Right lobe of liver (tissue), 6 donors: ENCODE data around the gene CCT4. TPM values are rescaled to one million over a fixed set of nuclear protein-coding genes. Genes with fewer than 3 reads are reported as not detected.

Experiments
- ATAC-seq, 4 donors: fragments of 200-7000 bp; cut with Tn5 transposase; one replicate each; pipeline ENCODE4 v1.9.1; 2020; ENCODE audit warnings: mild to moderate bottlenecking in 4 of 4, moderate library complexity in 4 of 4
- DNase-seq, 3 donors: peaks; one replicate each; pipeline ENCODE4 v3.0.0-alpha.2; 2020
- H3K27ac ChIP-seq, 3 donors: fragments of 200-600 bp; one replicate each; pipeline ENCODE4 v1.8.0; 2022
- H3K27me3 ChIP-seq, 2 donors: fragments of 200-600 bp; one replicate each; pipeline ENCODE4 v1.8.0; 2022
- H3K36me3 ChIP-seq, 4 donors: fragments of 200-600 bp; sonication (generic) in 1 of 4; one replicate each; pipeline versions ENCODE4 v1.5.1 to v1.8.0; 2017 to 2022; ENCODE audit warnings: control low read depth in 1 of 4
- H3K4me1 ChIP-seq, 4 donors: fragments of 200-600 bp; sonication (generic) in 1 of 4; one replicate each; pipeline versions ENCODE4 v1.5.1 to v1.8.0; 2017 to 2022; ENCODE audit warnings: control low read depth in 1 of 4
- H3K4me3 ChIP-seq, 3 donors: fragments of 200-600 bp; one replicate each; pipeline ENCODE4 v1.8.0; 2022
- H3K9me3 ChIP-seq, 4 donors: fragments of 200-600 bp; sonication (generic) in 1 of 4; one replicate each; pipeline versions ENCODE4 v1.5.1 to v1.8.0; 2017 to 2022; ENCODE audit warnings: control low read depth in 1 of 4
- POLR2A ChIP-seq: fragments of 450-650 bp; IDR thresholded peaks from one replicate; pipeline ENCODE4 v1.6.1; 2017; ENCODE audit warnings: antibody characterized with exemption, mild to moderate bottlenecking
- WGBS: methylation state at CpG from one replicate; pipeline ENCODE4 v1.1.6; 2018; ENCODE audit warnings: low coverage, low lambda C conversion rate; ENCODE audit not compliant: insufficient coverage; ENCODE audit errors: missing lambda C conversion rate; 5-methylcytosine and 5-hydroxymethylcytosine counted together
- intact Hi-C, 2 donors: fragments of 100-400 bp; cut with DNase I; formaldehyde crosslinking; loops; one replicate each; pipeline versions ENCODE4 v1.11.2 to v1.14.1; 2022
- total RNA-seq, 6 experiments: library from RNA; depleted of rRNA in 2 of 6; stranded (reverse); fragments of >200 nt in 2 of 6; fragmentation: NEBNext Ultra II Directional in 3 of 6; extraction: Animal tissue kit (Norgen Biotek cat#: 25700) in 3 of 6; gene quantifications; one replicate each; pipeline versions ENCODE4 v1.1.0 to v1.2.4, GENCODE V29; 2016 to 2023
- TF ChIP-seq, protein P1 (sequence below), 4 donors: fragments of 200-600 bp in 3 of 4; fragments of 450-650 bp in 1 of 4; IDR thresholded peaks; one replicate each; pipeline versions ENCODE4 v1.5.1 to v1.8.0; 2016 to 2022; ENCODE audit warnings: antibody characterized with exemption in 4 of 4, mild to moderate bottlenecking in 2 of 4
- donor health status: DM: no; HTN: yes; CAD: no.
- donor health status: DM: no; HTN: no; CAD: no.
- donor health status: DM: no; HTN: no; CAD: no.
- donor health status: DM: no; HTN: yes; CAD: no.
- donor health status: DM: no; HTN: yes; CAD: no.

CCT4 gene
- total RNA-seq, 6 experiments from 2014 or later = 46.0 to 72.2 (median 53.1) TPM

- Histone ChIP-seq H3K27me3 (no peaks in the 10 kb centered on the region), H3K4me1 (no peaks in the 10 kb centered on the region), H3K9me3 (no peaks in the 10 kb centered on the region), H3K4me3 (no peak overlapping the region), H3K36me3 (no peaks in the 10 kb centered on the region), H3K27ac (no peak overlapping the region)
- DNase-seq (no peak), ATAC-seq (no peak)
- intact Hi-C loops = no loop called here
- 83% methylated on average over 3 of the region's 3 CpGs for WGBS
- no peak for TF ChIP-seq POLR2A
- TF ChIP-seq, protein P1, sequence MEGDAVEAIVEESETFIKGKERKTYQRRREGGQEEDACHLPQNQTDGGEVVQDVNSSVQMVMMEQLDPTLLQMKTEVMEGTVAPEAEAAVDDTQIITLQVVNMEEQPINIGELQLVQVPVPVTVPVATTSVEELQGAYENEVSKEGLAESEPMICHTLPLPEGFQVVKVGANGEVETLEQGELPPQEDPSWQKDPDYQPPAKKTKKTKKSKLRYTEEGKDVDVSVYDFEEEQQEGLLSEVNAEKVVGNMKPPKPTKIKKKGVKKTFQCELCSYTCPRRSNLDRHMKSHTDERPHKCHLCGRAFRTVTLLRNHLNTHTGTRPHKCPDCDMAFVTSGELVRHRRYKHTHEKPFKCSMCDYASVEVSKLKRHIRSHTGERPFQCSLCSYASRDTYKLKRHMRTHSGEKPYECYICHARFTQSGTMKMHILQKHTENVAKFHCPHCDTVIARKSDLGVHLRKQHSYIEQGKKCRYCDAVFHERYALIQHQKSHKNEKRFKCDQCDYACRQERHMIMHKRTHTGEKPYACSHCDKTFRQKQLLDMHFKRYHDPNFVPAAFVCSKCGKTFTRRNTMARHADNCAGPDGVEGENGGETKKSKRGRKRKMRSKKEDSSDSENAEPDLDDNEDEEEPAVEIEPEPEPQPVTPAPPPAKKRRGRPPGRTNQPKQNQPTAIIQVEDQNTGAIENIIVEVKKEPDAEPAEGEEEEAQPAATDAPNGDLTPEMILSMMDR (IDR thresholded peaks at IDR 0.05) = no peak
Observed at GRCh38 chr2:61845320-61845719, 43.1 kb downstream of the CCT4 start.

DNA sequence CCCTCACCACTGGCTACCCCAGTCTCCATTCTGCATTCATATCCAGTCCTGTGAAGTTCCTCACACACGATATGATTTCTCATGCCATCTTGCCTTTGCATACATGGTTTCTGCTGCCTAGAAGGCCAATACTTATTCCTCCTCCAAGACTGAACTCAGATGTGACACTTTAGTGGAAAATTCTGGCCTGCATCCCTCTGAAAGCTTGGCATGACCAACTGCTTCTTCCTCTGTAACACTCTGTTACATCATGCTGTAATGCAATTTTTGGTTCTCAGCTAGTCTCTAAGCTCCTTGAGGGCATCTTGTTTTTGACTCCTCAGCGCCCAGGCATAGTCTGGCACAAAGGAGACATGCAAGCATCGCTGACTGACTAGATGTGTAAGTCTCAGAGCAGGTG is 47.2 kb downstream of the CCT4 start:
- ATAC-seq (no peak), DNase-seq (no peak)
- intact Hi-C loops = no loop called here
- no peaks in the 10 kb centered on the region for H3K4me1 ChIP-seq
- H3K9me3 ChIP-seq = no peaks in the 10 kb centered on the region
- no peak for TF ChIP-seq POLR2A
- TF ChIP-seq, protein P1 (IDR thresholded peaks at IDR 0.05) = no peak
- H3K27me3 ChIP-seq = no peaks in the 10 kb centered on the region
- 80% methylated on average over 2 of the region's 3 CpGs for WGBS
- H3K27ac ChIP-seq = no peak overlapping the region
- no peak overlapping the region for H3K4me3 ChIP-seq
- no peaks in the 10 kb centered on the region for H3K36me3 ChIP-seq

DNA sequence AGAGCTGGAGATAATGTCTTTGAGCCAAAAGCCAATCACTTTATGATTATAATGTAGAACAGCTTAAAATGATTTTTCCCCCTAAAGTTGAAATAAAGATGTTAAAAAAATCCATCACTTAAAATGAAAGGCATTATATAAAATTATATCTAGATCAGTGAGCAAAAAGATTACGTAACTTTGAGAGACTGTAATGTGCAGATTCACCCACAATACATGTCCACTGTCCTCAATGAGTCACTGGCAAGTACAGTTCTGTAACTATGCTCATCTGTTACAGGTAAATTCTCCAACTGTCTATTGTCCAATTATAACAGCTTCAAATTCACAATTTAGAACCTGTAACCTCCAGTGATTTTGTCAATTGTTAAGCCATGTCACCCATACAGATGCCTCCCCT is 53.6 kb downstream of the CCT4 start:
- TF ChIP-seq, protein P1 (IDR thresholded peaks at IDR 0.05) = no peak
- TF ChIP-seq POLR2A = no peak
- H3K27me3 ChIP-seq = no peaks in the 10 kb centered on the region
- ATAC-seq (no peak), DNase-seq (no peak)
- H3K9me3 ChIP-seq = no peaks in the 10 kb centered on the region
- intact Hi-C loops = no loop called here
- 50% methylated on average over 1 of the region's 1 CpG for WGBS
- no peak overlapping the region for H3K27ac ChIP-seq
- H3K4me3 ChIP-seq = no peak overlapping the region
- H3K36me3 ChIP-seq = no peaks in the 10 kb centered on the region
- no peaks in the 10 kb centered on the region for H3K4me1 ChIP-seq

DNA sequence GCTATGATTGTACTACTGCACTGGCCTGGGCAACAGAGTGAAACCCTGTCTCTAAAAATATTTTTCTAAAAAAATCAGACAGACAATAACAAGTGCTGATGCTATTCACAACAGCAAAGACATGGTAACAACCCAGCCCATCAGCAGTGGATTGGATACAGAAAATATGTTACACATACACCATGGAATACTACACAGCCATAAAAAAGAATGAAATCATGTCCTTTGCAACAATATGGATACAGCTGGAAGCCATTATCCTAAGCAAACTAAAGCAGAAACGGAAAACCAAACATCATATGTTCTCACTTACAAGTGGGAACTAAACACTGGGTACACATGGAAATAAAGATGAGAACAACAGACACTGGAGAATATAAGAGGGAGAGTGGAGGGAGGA is 54.5 kb downstream of the CCT4 start:
- 100% methylated on average over 1 of the region's 1 CpG for WGBS
- Histone ChIP-seq H3K27ac (no peak overlapping the region), H3K36me3 (no peaks in the 10 kb centered on the region), H3K9me3 (no peaks in the 10 kb centered on the region), H3K4me1 (no peaks in the 10 kb centered on the region), H3K4me3 (no peak overlapping the region), H3K27me3 (no peaks in the 10 kb centered on the region)
- no peak for DNase-seq
- TF ChIP-seq, protein P1 (IDR thresholded peaks at IDR 0.05) = no peak
- no peak for TF ChIP-seq POLR2A
- intact Hi-C loops = no loop called here
- no peak for ATAC-seq
